ENCODE results near the gene LONRF3.

DNA sequence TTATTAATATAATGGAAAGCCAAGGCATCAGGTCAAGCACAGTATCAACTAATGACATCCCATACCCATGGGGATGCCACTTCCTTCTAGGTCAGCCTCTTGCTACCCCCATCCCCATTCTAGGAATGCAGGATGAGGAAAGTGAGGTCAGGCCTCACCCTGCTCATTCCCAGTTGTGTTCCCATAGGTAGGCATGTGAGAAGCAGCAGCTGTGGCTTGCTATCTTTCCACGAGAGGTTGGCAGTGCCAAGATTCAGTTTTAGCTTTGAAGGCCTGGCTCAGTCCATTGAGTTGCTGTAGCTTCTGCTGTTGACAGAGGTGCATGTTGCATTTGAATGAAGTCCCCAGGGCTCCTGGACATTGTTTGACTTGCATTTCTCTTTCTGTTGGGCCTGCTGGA lies 15.5 kb downstream of the LONRF3 start:
- no peak for TF ChIP-seq CTCF (IDR thresholded peaks at IDR 0.05)
- no peak for TF ChIP-seq POLR2A (IDR thresholded peaks at IDR 0.05)
